ACHN (cell line): ENCODE data around the gene LSP1.
"Not testable (repeated sequence)": the region's sequence is repeated elsewhere in the genome, so short reads cannot be mapped to it uniquely, and the experiment has no call there.

Experiments used
- DNase-seq: peaks from one replicate; pipeline ENCODE4 v3.0.0-alpha.2; 2015
- in situ Hi-C: cut with HindIII; loops from 2 replicates; pipeline ENCODE4 v1.10.0; 2017; ENCODE audit warnings: low sequenced_read_pairs, low pct_ligation_motif_present, low pct_unique_long_range_greater_than_20kb

Gene LSP1

GRCh38 chr11:1852877-1853276 lies at the start of gene LSP1:
TSS of gene LSP1 (plus strand) at chr11:1853084. CDS start at chr11:1853145, 61 bp downstream.
- in situ Hi-C loops = no loop called here

GRCh38 chr11:1803246-1803645 lies 49.6 kb upstream of the LSP1 start:
- in situ Hi-C loops = no loop called here
- DNase-seq = no peak

More at GRCh38 chr11:1852877-1853276, at the start of gene LSP1:
- no peak for DNase-seq

- DNase-seq, in situ Hi-C loops: not testable (repeated sequence)
Measured at GRCh38 chr11:1803835-1804519, 48.9 kb upstream of the LSP1 start.

- in situ Hi-C loops = no loop called here
- no peak for DNase-seq
Measured at GRCh38 chr11:1805525-1805924, 47.4 kb upstream of the LSP1 start.

- in situ Hi-C loops = no loop called here
- no peak for DNase-seq
Measured at GRCh38 chr11:1807264-1807995, 45.5 kb upstream of the LSP1 start.

- in situ Hi-C loops = no loop called here
- DNase-seq = no peak
Measured at GRCh38 chr11:1810761-1811160, 42.1 kb upstream of the LSP1 start.

- in situ Hi-C loops = no loop called here
- no peak for DNase-seq
Measured at GRCh38 chr11:1812274-1812673, 40.6 kb upstream of the LSP1 start.

GRCh38 chr11:1812801-1813200 lies 40.1 kb upstream of the LSP1 start:
- in situ Hi-C loops = no loop called here
- DNase-seq = no peak

- DNase-seq, in situ Hi-C loops: not testable (repeated sequence)
Measured at GRCh38 chr11:1813356-1813755, 39.5 kb upstream of the LSP1 start.

- in situ Hi-C loops = no loop called here
- no peak for DNase-seq
Measured at GRCh38 chr11:1814691-1815090, 38.2 kb upstream of the LSP1 start.

- in situ Hi-C loops = no loop called here
- DNase-seq = no peak
Measured at GRCh38 chr11:1815311-1815710, 37.6 kb upstream of the LSP1 start.

GRCh38 chr11:1815751-1816150 lies 37.1 kb upstream of the LSP1 start:
- in situ Hi-C loops = no loop called here
- DNase-seq = no peak

GRCh38 chr11:1817000-1817399 lies 35.9 kb upstream of the LSP1 start:
- no peak for DNase-seq
- in situ Hi-C loops = no loop called here

GRCh38 chr11:1817511-1817910 lies 35.4 kb upstream of the LSP1 start:
- DNase-seq = no peak

GRCh38 chr11:1819074-1819473 lies 33.8 kb upstream of the LSP1 start:
- in situ Hi-C loops = no loop called here
- DNase-seq = no peak

More at GRCh38 chr11:1817511-1817910, 35.4 kb upstream of the LSP1 start:
- in situ Hi-C loops = no loop called here

- in situ Hi-C loops = no loop called here
Measured at GRCh38 chr11:1820463-1821325, 32.2 kb upstream of the LSP1 start.

GRCh38 chr11:1821562-1821961 lies 31.3 kb upstream of the LSP1 start:
- in situ Hi-C loops = no loop called here
- no peak for DNase-seq

More at GRCh38 chr11:1820463-1821325, 32.2 kb upstream of the LSP1 start:
- DNase-seq = no peak

- in situ Hi-C loops = no loop called here
Measured at GRCh38 chr11:1822648-1823375, 30.1 kb upstream of the LSP1 start.

More at GRCh38 chr11:1822648-1823375, 30.1 kb upstream of the LSP1 start:
- no peak for DNase-seq
